GM23338 (cell line): Measurements from ENCODE around the gene SLC9A8. TPM values are rescaled to one million over a fixed set of nuclear protein-coding genes. Genes with fewer than 3 reads are reported as not detected.

Experiments used
- ATAC-seq: fragments of 200-7000 bp; cut with Tn5 transposase; 3 replicates; pipeline ENCODE4 v1.9.1; 2020
- DNase-seq: peaks from one replicate; pipeline ENCODE4 v3.0.0-alpha.2; 2015; ENCODE audit warnings: low spot score
- H2AFZ ChIP-seq: fragments of 200-600 bp; sonication (generic); 2 replicates; pipeline ENCODE4 v1.8.0; 2016; ENCODE audit warnings: antibody characterized with exemption, mild to moderate bottlenecking, moderate library complexity
- H3F3A ChIP-seq: fragments of 200-600 bp; sonication (generic); replicated peaks from 2 replicates; pipeline ENCODE4 v1.8.0; 2017; ENCODE audit warnings: antibody characterized with exemption, mixed run types, low read depth
- H3K27ac ChIP-seq: fragments of 200-600 bp; sonication (generic); 2 replicates; pipeline ENCODE4 v1.6.1; 2016; ENCODE audit warnings: low read depth
- H3K27me3 ChIP-seq: fragments of 200-600 bp; sonication (generic); 2 replicates; pipeline ENCODE4 v1.8.0; 2016; ENCODE audit warnings: mild to moderate bottlenecking, mixed run types, moderate library complexity; ENCODE audit not compliant: insufficient read depth
- H3K36me3 ChIP-seq: fragments of 200-600 bp; sonication (generic); 2 replicates; pipeline ENCODE4 v1.8.0; 2016; ENCODE audit warnings: mild to moderate bottlenecking; ENCODE audit not compliant: insufficient read depth
- H3K4me1 ChIP-seq: fragments of 200-600 bp; sonication (generic); 2 replicates; pipeline ENCODE4 v1.8.0; 2016; ENCODE audit warnings: mild to moderate bottlenecking, moderate library complexity; ENCODE audit not compliant: insufficient read depth
- H3K4me2 ChIP-seq: fragments of 200-600 bp; sonication (generic); 2 replicates; pipeline ENCODE4 v1.7.1; 2017; ENCODE audit warnings: mixed run types
- H3K4me3 ChIP-seq: fragments of 200-600 bp; sonication (generic); 2 replicates; pipeline ENCODE4 v1.6.1; 2016; ENCODE audit warnings: mixed run types
- H3K79me2 ChIP-seq: fragments of 200-600 bp; sonication (generic); replicated peaks from 2 replicates; pipeline ENCODE4 v1.8.0; 2017; ENCODE audit warnings: mild to moderate bottlenecking; ENCODE audit not compliant: insufficient read depth
- H3K9me2 ChIP-seq: fragments of 200-600 bp; sonication (generic); 2 replicates; pipeline ENCODE4 v1.8.0; 2017; ENCODE audit not compliant: insufficient read depth
- H4K20me1 ChIP-seq: fragments of 200-600 bp; sonication (generic); replicated peaks from 2 replicates; pipeline ENCODE4 v1.8.0; 2017; ENCODE audit warnings: mild to moderate bottlenecking; ENCODE audit not compliant: insufficient read depth
- H3K27ac Mint-ChIP-seq: 2 replicates; pipeline ENCODE4 v1.8.0; 2020; ENCODE audit warnings: inconsistent platforms, mild to moderate bottlenecking, moderate library complexity, mixed read lengths
- H3K27me3 Mint-ChIP-seq: 3 replicates; pipeline ENCODE4 v1.8.0; 2022; ENCODE audit warnings: low read depth, mild to moderate bottlenecking, moderate library complexity, mixed read lengths, inconsistent platforms; ENCODE audit not compliant: insufficient read depth, poor library complexity
- H3K36me3 Mint-ChIP-seq: 3 replicates; pipeline ENCODE4 v1.8.0; 2021; ENCODE audit warnings: low read depth, mild to moderate bottlenecking, inconsistent platforms, moderate library complexity, mixed read lengths
- H3K4me1 Mint-ChIP-seq: 3 replicates; pipeline ENCODE4 v1.8.0; 2020; ENCODE audit warnings: mild to moderate bottlenecking, inconsistent platforms, mixed read lengths
- H3K4me3 Mint-ChIP-seq: 3 replicates; pipeline ENCODE4 v1.8.0; 2021; ENCODE audit warnings: moderate library complexity, mild to moderate bottlenecking, inconsistent platforms, mixed read lengths
- H3K9me3 Mint-ChIP-seq: 3 replicates; pipeline ENCODE4 v1.8.0; 2020; ENCODE audit warnings: moderate library complexity, mild to moderate bottlenecking, inconsistent platforms, mixed read lengths
- CREB1 ChIP-seq: fragments of 250-450 bp; sonication (Bioruptor Pico); IDR thresholded peaks from 2 replicates; pipeline ENCODE4 v1.5.0; 2020; ENCODE audit warnings: low read depth, mild to moderate bottlenecking, moderate library complexity
- EZH2 ChIP-seq: fragments of 200-600 bp; sonication (generic); IDR thresholded peaks from one replicate; pipeline ENCODE4 v1.8.0; 2017; ENCODE audit warnings: antibody characterized with exemption, mild to moderate bottlenecking, low read depth; ENCODE audit not compliant: unreplicated experiment
- JUNB ChIP-seq: IDR thresholded peaks from one replicate; pipeline ENCODE4 v1.6.1; 2016; ENCODE audit warnings: antibody characterized with exemption; ENCODE audit not compliant: unreplicated experiment
- NANOG ChIP-seq: IDR thresholded peaks from 2 replicates; pipeline ENCODE4 v1.6.1; 2016; ENCODE audit warnings: antibody characterized with exemption, borderline replicate concordance
- POLR2AphosphoS5 ChIP-seq: IDR thresholded peaks from 2 replicates; pipeline ENCODE4 v1.6.1; 2016; ENCODE audit warnings: antibody characterized with exemption, low read depth
- STAT1 ChIP-seq: IDR thresholded peaks from one replicate; pipeline ENCODE4 v1.6.1; 2016; ENCODE audit warnings: antibody characterized with exemption; ENCODE audit not compliant: unreplicated experiment
- ZNF114 ChIP-seq: fragments of 250-450 bp; sonication (Bioruptor Pico); IDR thresholded peaks from 2 replicates; pipeline ENCODE4 v1.5.0; 2020; ENCODE audit warnings: mild to moderate bottlenecking, moderate library complexity
- polyA plus RNA-seq: library from polyadenylated mRNA; unstranded; fragments of >200 nt; fragmentation: Nextera tagmentation; extraction: Ambion mirVana; gene quantifications from 2 replicates; pipeline ENCODE4 v1.2.1, GENCODE V29; 2016
- total RNA-seq: library from RNA; depleted of rRNA; stranded (reverse); fragments of >200 nt; shearing (Covaris generic); gene quantifications from 2 replicates; pipeline ENCODE4 v1.2.3, GENCODE V29; 2014
- TF ChIP-seq, protein P1 (sequence below): fragments of 250-450 bp; sonication (Bioruptor Pico); IDR thresholded peaks from 2 replicates; pipeline ENCODE4 v1.5.0; 2020; ENCODE audit warnings: mild to moderate bottlenecking, moderate library complexity
- TF ChIP-seq, protein P2 (sequence below): IDR thresholded peaks from one replicate; pipeline ENCODE4 v1.6.1; 2018; ENCODE audit warnings: antibody characterized with exemption; ENCODE audit not compliant: unreplicated experiment
- TF ChIP-seq, protein P3 (sequence below): IDR thresholded peaks from 2 replicates; pipeline ENCODE4 v1.6.1; 2016; ENCODE audit warnings: antibody characterized with exemption

The SLC9A8 gene
- total and polyA plus RNA-seq, 2 experiments from 2014 or later: 2.6 to 6.4 TPM

DNA sequence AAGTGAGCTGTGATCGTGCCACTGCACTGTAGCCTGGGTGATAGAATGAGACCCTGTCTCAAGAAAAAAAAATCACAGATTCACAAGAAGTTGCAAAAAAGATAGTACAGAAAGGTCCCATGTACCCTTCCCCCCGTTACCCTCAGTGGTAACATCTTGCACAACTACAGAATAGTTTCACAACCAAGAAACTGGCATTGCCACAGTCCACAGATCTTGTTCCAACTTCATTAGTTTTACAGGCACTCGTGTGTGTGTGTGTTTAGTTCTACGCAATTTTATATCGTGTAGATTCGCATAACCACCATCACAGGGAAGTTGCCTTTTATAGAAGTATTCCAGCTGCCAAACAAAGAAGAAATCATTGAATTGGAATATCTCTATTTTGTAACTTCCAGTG lies 83.6 kb downstream of the SLC9A8 start:
- H3K4me3 Mint-ChIP-seq: no peak overlapping the region
- Histone ChIP-seq H3K4me2 (no peak overlapping the region), H3K4me1 (peaks cover 5% of the 10 kb centered on the region; the same call in 1 of the 2 replicates), H3K9me2 (no peaks in the 10 kb centered on the region), H3K27me3 (no peaks in the 10 kb centered on the region), H2AFZ (no peak overlapping the region), H3K4me3 (no peak overlapping the region), H3K79me2 (no peaks in the 10 kb centered on the region), H3F3A (no peaks in the 10 kb centered on the region), H4K20me1 (no peaks in the 10 kb centered on the region), H3K27ac (no peak overlapping the region), H3K36me3 (no peaks in the 10 kb centered on the region)
- no peaks in the 10 kb centered on the region for H3K9me3 Mint-ChIP-seq
- TF ChIP-seq JUNB: no peak
- H3K4me1 Mint-ChIP-seq: peaks cover 10% of the 10 kb centered on the region
- DNase-seq (no peak), ATAC-seq (no peak)
- H3K27me3 Mint-ChIP-seq: peaks cover 7% of the 10 kb centered on the region
- no peak overlapping the region for H3K27ac Mint-ChIP-seq
- no peaks in the 10 kb centered on the region for H3K36me3 Mint-ChIP-seq

DNA sequence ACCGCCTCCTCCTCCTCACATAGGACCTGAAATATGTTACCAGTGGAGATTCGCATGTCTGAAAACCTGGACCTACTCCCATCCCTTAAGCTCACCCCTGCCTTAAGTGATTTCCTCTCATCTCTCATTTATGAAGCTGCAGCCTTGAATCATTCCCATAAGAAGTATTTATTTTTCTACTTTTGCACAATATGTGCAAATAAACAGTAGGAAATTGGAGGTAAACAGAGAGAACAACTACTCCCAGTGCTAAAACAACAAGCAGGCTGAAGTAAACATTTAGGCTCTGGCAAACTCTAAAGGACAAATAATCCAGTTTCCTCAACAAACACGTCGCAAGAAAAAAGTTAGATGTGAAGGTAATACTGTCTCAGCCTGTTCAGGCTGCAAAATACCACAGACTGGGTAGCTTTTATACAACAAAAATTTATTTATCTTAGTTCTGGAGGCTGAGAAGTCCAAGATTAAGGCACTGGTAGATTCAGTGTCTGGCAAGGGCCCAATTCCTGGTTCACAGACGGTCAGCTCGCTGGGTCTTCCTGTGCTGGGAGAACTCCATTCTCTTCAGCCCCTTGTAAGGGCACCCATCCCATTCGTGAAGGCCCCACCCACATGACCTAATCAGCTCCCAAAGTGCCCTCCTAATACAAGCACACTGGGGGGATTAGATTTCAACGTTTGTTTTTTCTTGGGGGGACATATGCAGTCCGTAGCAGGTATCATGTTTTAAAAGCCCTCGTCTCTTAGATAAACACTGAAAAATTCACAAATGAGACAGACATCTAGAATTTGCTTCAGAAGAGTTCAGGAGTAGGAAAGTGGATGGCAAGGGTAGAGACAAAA lies 87.1 kb downstream of the SLC9A8 start:
- no peak for ATAC-seq
- H3K27ac Mint-ChIP-seq: no peak overlapping the region
- no peaks in the 10 kb centered on the region for H3K4me1 Mint-ChIP-seq
- TF ChIP-seq CREB1 (CRISPR knock-in tag) (no peak), NANOG (no peak), ZNF114 (CRISPR knock-in tag) (no peak), POLR2AphosphoS5 (no peak), STAT1 (no peak), EZH2 (no peak)
- TF ChIP-seq, protein P1, sequence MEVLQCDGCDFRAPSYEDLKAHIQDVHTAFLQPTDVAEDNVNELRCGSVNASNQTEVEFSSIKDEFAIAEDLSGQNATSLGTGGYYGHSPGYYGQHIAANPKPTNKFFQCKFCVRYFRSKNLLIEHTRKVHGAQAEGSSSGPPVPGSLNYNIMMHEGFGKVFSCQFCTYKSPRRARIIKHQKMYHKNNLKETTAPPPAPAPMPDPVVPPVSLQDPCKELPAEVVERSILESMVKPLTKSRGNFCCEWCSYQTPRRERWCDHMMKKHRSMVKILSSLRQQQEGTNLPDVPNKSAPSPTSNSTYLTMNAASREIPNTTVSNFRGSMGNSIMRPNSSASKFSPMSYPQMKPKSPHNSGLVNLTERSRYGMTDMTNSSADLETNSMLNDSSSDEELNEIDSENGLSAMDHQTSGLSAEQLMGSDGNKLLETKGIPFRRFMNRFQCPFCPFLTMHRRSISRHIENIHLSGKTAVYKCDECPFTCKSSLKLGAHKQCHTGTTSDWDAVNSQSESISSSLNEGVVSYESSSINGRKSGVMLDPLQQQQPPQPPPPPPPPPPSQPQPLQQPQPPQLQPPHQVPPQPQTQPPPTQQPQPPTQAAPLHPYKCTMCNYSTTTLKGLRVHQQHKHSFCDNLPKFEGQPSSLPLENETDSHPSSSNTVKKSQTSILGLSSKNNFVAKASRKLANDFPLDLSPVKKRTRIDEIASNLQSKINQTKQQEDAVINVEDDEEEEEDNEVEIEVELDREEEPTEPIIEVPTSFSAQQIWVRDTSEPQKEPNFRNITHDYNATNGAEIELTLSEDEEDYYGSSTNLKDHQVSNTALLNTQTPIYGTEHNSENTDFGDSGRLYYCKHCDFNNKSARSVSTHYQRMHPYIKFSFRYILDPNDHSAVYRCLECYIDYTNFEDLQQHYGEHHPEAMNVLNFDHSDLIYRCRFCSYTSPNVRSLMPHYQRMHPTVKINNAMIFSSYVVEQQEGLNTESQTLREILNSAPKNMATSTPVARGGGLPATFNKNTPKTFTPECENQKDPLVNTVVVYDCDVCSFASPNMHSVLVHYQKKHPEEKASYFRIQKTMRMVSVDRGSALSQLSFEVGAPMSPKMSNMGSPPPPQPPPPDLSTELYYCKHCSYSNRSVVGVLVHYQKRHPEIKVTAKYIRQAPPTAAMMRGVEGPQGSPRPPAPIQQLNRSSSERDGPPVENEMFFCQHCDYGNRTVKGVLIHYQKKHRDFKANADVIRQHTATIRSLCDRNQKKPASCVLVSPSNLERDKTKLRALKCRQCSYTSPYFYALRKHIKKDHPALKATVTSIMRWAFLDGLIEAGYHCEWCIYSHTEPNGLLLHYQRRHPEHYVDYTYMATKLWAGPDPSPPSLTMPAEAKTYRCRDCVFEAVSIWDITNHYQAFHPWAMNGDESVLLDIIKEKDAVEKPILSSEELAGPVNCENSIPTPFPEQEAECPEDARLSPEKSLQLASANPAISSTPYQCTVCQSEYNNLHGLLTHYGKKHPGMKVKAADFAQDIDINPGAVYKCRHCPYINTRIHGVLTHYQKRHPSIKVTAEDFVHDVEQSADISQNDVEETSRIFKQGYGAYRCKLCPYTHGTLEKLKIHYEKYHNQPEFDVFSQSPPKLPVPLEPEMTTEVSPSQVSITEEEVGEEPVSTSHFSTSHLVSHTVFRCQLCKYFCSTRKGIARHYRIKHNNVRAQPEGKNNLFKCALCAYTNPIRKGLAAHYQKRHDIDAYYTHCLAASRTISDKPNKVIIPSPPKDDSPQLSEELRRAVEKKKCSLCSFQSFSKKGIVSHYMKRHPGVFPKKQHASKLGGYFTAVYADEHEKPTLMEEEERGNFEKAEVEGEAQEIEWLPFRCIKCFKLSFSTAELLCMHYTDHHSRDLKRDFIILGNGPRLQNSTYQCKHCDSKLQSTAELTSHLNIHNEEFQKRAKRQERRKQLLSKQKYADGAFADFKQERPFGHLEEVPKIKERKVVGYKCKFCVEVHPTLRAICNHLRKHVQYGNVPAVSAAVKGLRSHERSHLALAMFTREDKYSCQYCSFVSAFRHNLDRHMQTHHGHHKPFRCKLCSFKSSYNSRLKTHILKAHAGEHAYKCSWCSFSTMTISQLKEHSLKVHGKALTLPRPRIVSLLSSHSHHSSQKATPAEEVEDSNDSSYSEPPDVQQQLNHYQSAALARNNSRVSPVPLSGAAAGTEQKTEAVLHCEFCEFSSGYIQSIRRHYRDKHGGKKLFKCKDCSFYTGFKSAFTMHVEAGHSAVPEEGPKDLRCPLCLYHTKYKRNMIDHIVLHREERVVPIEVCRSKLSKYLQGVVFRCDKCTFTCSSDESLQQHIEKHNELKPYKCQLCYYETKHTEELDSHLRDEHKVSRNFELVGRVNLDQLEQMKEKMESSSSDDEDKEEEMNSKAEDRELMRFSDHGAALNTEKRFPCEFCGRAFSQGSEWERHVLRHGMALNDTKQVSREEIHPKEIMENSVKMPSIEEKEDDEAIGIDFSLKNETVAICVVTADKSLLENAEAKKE: no peak
- TF ChIP-seq, protein P2, sequence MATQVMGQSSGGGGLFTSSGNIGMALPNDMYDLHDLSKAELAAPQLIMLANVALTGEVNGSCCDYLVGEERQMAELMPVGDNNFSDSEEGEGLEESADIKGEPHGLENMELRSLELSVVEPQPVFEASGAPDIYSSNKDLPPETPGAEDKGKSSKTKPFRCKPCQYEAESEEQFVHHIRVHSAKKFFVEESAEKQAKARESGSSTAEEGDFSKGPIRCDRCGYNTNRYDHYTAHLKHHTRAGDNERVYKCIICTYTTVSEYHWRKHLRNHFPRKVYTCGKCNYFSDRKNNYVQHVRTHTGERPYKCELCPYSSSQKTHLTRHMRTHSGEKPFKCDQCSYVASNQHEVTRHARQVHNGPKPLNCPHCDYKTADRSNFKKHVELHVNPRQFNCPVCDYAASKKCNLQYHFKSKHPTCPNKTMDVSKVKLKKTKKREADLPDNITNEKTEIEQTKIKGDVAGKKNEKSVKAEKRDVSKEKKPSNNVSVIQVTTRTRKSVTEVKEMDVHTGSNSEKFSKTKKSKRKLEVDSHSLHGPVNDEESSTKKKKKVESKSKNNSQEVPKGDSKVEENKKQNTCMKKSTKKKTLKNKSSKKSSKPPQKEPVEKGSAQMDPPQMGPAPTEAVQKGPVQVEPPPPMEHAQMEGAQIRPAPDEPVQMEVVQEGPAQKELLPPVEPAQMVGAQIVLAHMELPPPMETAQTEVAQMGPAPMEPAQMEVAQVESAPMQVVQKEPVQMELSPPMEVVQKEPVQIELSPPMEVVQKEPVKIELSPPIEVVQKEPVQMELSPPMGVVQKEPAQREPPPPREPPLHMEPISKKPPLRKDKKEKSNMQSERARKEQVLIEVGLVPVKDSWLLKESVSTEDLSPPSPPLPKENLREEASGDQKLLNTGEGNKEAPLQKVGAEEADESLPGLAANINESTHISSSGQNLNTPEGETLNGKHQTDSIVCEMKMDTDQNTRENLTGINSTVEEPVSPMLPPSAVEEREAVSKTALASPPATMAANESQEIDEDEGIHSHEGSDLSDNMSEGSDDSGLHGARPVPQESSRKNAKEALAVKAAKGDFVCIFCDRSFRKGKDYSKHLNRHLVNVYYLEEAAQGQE: no peak
- TF ChIP-seq, protein P3, sequence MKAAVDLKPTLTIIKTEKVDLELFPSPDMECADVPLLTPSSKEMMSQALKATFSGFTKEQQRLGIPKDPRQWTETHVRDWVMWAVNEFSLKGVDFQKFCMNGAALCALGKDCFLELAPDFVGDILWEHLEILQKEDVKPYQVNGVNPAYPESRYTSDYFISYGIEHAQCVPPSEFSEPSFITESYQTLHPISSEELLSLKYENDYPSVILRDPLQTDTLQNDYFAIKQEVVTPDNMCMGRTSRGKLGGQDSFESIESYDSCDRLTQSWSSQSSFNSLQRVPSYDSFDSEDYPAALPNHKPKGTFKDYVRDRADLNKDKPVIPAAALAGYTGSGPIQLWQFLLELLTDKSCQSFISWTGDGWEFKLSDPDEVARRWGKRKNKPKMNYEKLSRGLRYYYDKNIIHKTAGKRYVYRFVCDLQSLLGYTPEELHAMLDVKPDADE: no peak

More for the DNA sequence above, 87.1 kb downstream of the SLC9A8 start:
- H3K27ac ChIP-seq: no peak overlapping the region
- DNase-seq: no peak
- H3K27me3 ChIP-seq: no peaks in the 10 kb centered on the region
- H4K20me1 ChIP-seq: peaks cover 4% of the 10 kb centered on the region; the same call in 1 of the 2 replicates
- Mint-ChIP-seq H3K4me3 (no peak overlapping the region), H3K9me3 (no peaks in the 10 kb centered on the region), H3K36me3 (no peaks in the 10 kb centered on the region; the same call in 2 of the 3 replicates), H3K27me3 (peaks cover 5% of the 10 kb centered on the region)
- H3K9me2 ChIP-seq: no peaks in the 10 kb centered on the region
- no peak overlapping the region for H3K4me2 ChIP-seq
- H3K79me2 ChIP-seq: no peaks in the 10 kb centered on the region
- no peak overlapping the region for H3K4me3 ChIP-seq
- no peaks in the 10 kb centered on the region for H3K36me3 ChIP-seq
- no peaks in the 10 kb centered on the region for H3K4me1 ChIP-seq
- H2AFZ ChIP-seq: no peak overlapping the region
- no peaks in the 10 kb centered on the region for H3F3A ChIP-seq
